HS-5 (cell line): ENCODE data around the gene MYO1H.

Experiments used
- DNase-seq: peaks from one replicate; pipeline ENCODE4 v3.0.0-alpha.2; 2012; ENCODE audit warnings: low read depth

Gene MYO1H

DNA sequence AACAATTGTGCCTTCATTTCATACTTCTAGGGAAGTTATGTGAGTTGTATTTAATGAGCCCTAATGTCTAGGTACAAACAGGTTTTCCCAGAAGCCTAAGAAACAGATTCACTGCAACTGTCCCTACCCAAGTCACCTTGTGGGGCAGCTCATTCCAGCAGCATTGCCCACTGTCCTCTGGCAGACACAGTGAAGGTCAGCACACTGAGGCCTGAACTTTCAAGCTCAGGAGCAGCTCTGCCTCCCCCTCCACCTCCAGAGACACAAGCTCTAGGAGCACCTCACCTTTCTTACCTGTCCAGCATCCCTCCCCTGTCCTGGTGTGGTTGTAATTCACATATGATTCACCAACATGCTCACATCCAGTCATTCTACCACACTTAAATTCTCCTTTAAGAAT lies 145.4 kb downstream of the MYO1H start:
- DNase-seq: no peak

DNA sequence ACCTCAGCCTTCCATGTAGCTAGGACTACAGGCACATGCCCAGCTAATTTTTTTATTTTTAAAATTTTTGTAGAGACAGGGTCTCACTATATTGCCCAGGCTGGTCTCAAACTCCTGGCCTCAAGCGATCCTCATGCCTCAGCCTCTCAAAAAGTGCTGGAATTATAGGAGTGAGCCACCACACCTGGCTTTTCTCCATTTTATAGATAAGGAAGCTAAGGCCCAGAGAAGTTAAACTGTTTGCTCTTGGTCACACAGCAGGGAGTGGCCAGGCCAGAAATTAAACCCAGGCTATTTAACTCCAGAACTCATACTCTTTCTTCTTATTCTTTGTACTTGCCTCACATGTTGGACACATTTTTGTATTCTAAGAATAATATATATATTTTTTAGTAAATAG lies 146.2 kb downstream of the MYO1H start:
- no peak for DNase-seq

DNA sequence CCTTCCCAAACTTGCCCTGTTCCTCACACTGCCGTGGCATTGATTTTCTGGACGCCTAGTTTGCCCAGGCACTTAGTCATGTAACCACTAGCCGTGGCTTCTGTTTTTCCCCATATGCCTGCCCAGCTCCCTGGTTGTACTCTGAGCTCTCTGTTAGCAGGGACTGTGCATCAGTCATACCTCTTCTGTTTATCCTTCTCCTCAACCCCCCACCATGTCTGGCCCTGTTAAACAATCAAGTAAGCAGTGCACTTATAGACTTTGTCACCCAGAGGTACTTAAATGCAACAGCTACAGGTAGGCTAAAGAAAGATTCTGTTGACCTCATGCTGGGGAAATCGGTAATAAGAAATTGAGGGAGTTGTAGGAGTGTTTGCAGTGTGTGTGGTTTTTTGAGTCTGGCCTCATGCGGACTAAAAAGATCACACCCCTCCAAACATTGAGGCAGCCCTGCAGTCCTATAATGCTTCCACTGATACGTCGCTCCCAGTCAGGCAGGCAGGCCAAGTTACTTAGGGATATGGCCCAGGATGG lies 146.7 kb downstream of the MYO1H start:
- no peak for DNase-seq

DNA sequence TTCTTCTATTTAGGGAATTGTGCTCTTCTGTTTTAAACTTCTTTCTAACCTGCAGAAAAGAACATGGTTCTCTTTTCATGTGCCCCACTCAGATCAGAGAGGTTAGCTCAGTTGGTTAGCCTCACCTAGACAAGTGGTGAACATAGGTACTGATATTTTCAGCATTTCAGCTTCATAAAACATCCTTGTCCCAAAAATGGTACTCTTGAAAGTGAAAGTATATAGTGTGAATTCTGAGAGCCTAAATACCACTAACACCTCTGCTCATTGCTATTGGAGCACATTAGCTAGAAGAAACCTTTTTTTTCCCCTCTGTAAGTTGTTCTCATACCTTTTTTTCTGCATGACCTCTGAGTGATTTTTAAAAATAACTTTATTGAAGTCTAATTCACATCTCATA lies 147.3 kb downstream of the MYO1H start:
- no peak for DNase-seq

DNA sequence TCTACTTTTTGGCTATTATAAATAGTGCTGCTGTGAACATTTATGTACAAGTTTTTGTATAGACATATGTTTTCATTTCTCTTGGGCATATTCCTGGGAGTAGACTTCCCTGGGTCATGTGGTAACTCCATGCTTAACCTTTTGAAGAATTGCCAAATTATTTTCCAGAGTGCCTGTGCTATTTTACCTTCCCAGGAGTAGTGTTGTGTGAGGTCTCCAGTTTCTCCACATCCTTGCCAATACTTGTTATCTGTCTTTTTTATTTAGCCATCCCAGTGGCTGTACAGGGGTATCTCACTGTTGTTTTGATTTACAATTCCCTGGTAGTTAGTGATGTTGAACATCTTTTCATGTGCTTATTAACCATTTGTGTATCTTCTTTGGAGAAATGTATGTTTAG lies 148.6 kb downstream of the MYO1H start:
- DNase-seq: no peak

DNA sequence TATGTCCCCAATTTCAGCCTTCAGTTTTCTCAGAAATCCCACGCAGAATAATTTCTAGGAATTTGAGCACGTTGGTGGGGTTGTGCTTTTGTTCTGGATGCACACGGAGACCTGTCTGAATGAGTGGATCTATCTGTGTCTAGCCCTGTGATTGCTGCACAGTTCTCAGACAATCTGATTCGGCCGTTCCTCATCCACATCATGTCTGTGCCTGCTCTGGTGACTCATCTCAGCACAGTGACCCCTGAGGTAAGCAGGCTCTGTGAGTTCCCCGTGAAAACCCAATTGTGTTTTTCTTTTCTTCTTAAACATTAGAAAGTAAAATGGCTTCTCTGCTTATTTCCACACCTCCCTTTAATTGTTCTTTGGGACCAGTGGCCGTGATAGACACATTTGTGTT lies 150.0 kb downstream of the MYO1H start:
- no peak for DNase-seq
